Heart left ventricle (tissue), 16 donors: ENCODE results near the gene PAWR. TPM values are rescaled to one million over a fixed set of nuclear protein-coding genes. Genes with fewer than 3 reads are reported as not detected.
A peak's percentile ranks its signal among the peaks of the same experiment; 100 is the strongest.

ENCODE experiments used
- ATAC-seq, 4 donors: fragments of 200-7000 bp; cut with Tn5 transposase; one replicate each; pipeline ENCODE4 v1.9.1; 2020 to 2022; ENCODE audit warnings: moderate library complexity in 4 of 4, mild to moderate bottlenecking in 3 of 4, moderate number of reproducible peaks in 1 of 4
- DNase-seq, 5 donors: peaks; one replicate each; pipeline ENCODE4 v3.0.0-alpha.2; 2020
- H3K27ac ChIP-seq, 12 donors: fragments of 200-600 bp; sonication (generic) in 4 of 12; one replicate each; pipeline versions ENCODE4 v1.5.0 to v1.8.0; 2016 to 2022; ENCODE audit warnings: mild to moderate bottlenecking in 2 of 12
- H3K27me3 ChIP-seq, 9 donors: fragments of 200-600 bp; sonication (generic) in 2 of 9; one replicate each; pipeline versions ENCODE4 v1.5.1 to v1.8.0; 2016 to 2022; ENCODE audit warnings: mild to moderate bottlenecking in 3 of 9
- H3K36me3 ChIP-seq, 9 donors: fragments of 200-600 bp; sonication (generic) in 2 of 9; one replicate each; pipeline versions ENCODE4 v1.5.0 to v1.8.0; 2018 to 2022; ENCODE audit warnings: mild to moderate bottlenecking in 2 of 9
- H3K4me1 ChIP-seq, 12 donors: fragments of 200-600 bp; sonication (generic) in 4 of 12; one replicate each; pipeline versions ENCODE4 v1.5.0 to v1.8.0; 2016 to 2022; ENCODE audit warnings: mild to moderate bottlenecking in 3 of 12
- H3K4me3 ChIP-seq, 12 donors: fragments of 200-600 bp; sonication (generic) in 4 of 12; one replicate each; pipeline versions ENCODE4 v1.5.0 to v1.8.0; 2017 to 2022; ENCODE audit warnings: mild to moderate bottlenecking in 9 of 12, moderate library complexity in 4 of 12
- H3K9me3 ChIP-seq, 12 donors: fragments of 200-600 bp; sonication (generic) in 4 of 12; one replicate each; pipeline versions ENCODE4 v1.5.0 to v1.8.0; 2016 to 2022; ENCODE audit warnings: mild to moderate bottlenecking in 1 of 12
- POLR2A ChIP-seq, 2 donors: fragments of 450-650 bp; IDR thresholded peaks; one replicate each; pipeline ENCODE4 v1.6.1; 2017; ENCODE audit warnings: antibody characterized with exemption in 2 of 2, mild to moderate bottlenecking in 2 of 2, moderate library complexity in 2 of 2
- WGBS, 4 donors: extraction: QIAGEN DNeasy Blood & Tissue Kit in 2 of 4; methylation state at CpG; one replicate each; pipeline versions ENCODE4 v1.1.5 to v1.1.7; 2013 to 2018; 5-methylcytosine and 5-hydroxymethylcytosine counted together
- intact Hi-C, 10 donors: fragments of 100-400 bp; cut with DNase I; formaldehyde crosslinking; loops; one replicate each; pipeline versions ENCODE4 v1.11.1 to v1.14.2; 2022
- long read RNA-seq, 3 donors: library from polyadenylated mRNA; unstranded; transcript quantifications; one replicate each; pipeline ENCODE4 v2.0.0, GENCODE V29; 2020 to 2021
- polyA plus RNA-seq, 2 donors: library from polyadenylated mRNA; stranded (reverse); fragments of 200-250 nt; gene quantifications; one replicate each; pipeline ENCODE4 v1.2.3, GENCODE V29; 2013
- total RNA-seq, 9 donors: library from RNA; depleted of rRNA in 2 of 9; stranded (reverse); fragments of >200 nt in 2 of 9; fragmentation: NEBNext Ultra II Directional in 3 of 9; extraction: Animal tissue kit (Norgen Biotek cat#: 25700) in 3 of 9; gene quantifications; one replicate each; pipeline versions ENCODE4 v1.1.0 to v1.2.4, GENCODE V29; 2016 to 2023
- TF ChIP-seq, protein P1 (sequence below), 12 donors: fragments of 200-600 bp; sonication (generic) in 4 of 12; IDR thresholded peaks; one replicate each; pipeline versions ENCODE4 v1.5.0 to v1.8.0; 2018 to 2022; ENCODE audit warnings: antibody characterized with exemption in 12 of 12, mild to moderate bottlenecking in 5 of 12
- donor health status: ischemic (EF 13 %, LVEDD 7.1; RV severe dilation, severe dysfunction).
- donor health status: healthy with polysubstance abuse.
- donor health status: DM: no; HTN: yes; CAD: no.
- donor health status: DM: no; HTN: no; CAD: no.
- donor health status: ischemic (EF 25% LVEDD 6.9; RV normal size, moderate dysfunction).
- donor health status: ischemic (EF 25% LVEDD 5.7; RV mildly dilated, moderate dysfunction).
- donor health status: healthy.
- donor health status: DM: yes; HTN: yes; CAD: no.
- donor health status: ischemic (EF 35%, LVEDD 5.7; RV mildly dilated, moderate dysfunction).
- donor health status: nonischemic (EF 11% LVEDD 7.7; RV severe dilation, severe dysfunction).
- donor health status: DM: yes; HTN: yes; CAD: no.
- donor health status: PGD.
- donor health status: ischemic (EF 29% LVEDD 5.4; RV normal size, mild dysfunction).
- donor health status: nonischemic (EF 23%, LVEDD 6.1; RV moderate dilation, normal function).

PAWR gene, protein sequence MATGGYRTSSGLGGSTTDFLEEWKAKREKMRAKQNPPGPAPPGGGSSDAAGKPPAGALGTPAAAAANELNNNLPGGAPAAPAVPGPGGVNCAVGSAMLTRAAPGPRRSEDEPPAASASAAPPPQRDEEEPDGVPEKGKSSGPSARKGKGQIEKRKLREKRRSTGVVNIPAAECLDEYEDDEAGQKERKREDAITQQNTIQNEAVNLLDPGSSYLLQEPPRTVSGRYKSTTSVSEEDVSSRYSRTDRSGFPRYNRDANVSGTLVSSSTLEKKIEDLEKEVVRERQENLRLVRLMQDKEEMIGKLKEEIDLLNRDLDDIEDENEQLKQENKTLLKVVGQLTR
- 10 to 100 TPM in 6 of 9 donors, 1 to 10 TPM in 3; 4.8 to 29.0 (median 11.4) TPM for total RNA-seq
- polyA plus RNA-seq: 1 to 10 TPM; 5.1 to 8.7 TPM
- long read RNA-seq, donor 1, full-length matches to known transcripts: 3 of 16 reads
- long read RNA-seq, donor 1, partial matches to known transcripts: 9 of 16 reads
- long read RNA-seq, donor 1, other reads (novel, unspliced or antisense): 4 of 16 reads
- long read RNA-seq, donor 2, partial matches to known transcripts: 1 of 2 reads
- long read RNA-seq, donor 2, other reads (novel, unspliced or antisense): 1 of 2 reads
- long read RNA-seq, donor 3, full-length matches to known transcripts: 4 of 23 reads
- long read RNA-seq, donor 3, partial matches to known transcripts: 8 of 23 reads
- long read RNA-seq, donor 3, other reads (novel, unspliced or antisense): 11 of 23 reads

DNA sequence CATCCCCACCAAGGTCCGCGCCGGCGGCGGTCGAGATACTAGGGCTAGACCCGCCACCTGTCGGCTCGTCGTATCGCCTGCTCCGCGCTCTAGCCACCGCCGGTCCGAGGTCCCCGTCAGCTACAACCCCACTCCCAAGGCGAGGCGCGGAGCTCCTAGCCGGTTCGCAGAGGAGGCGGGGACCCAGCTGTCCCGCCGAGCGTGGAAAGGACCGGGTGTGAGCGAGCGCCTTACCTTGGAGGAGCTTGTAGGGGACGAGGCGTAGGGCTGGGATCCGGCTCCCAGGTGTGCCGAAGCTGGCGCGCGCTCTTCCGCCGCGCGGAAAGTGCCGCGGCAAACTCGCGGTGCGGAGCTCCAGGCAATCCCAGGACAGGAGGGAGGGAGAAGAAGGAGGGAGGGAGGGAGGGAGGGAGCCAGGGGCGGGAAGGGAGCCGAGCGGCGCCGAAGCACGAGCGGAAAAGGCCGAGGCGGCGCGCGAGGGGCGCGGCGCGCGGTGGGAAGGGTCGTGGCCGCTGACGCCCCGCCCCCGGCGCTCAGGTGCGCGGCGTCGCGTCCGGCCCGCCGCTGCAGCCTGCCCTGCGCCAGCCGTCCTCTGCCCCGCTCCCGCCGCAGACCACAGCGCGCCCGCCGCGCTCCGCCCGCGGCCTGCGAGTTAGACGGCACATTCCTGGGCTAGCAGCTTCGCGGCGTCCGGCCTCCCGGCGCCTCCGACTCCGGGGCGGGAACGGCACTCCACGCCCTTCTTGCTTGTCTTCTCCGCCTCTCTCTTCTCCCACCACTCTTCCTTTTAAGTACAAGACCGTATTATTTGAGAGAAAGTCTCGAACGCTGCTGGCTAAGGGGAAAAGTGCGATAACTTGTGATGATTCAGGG, at the start of gene PAWR:
PAWR (minus strand) TSS at position 327 of the 873 bp plus-strand sequence. CDS start 720 bp downstream, outside the sequence.
- Histone ChIP-seq H3K4me1 (peaks cover 0 to 30% (median 7%) of the 10 kb centered on the region in 12 donors), H3K9me3 (no peaks in the 10 kb centered on the region), H3K36me3 (no peaks in the 10 kb centered on the region), H3K4me3 (peak within 1 kb of the TSS; percentile 60 to 99 (median 89)), H3K27ac (peak within 1 kb of the TSS; percentile 53 to 87 (median 70)), H3K27me3 (peaks cover 0 to 44% (median 0%) of the 10 kb centered on the region in 9 donors)
- ATAC-seq (peak; percentile 52 to 81 (median 72)), DNase-seq (peak; percentile 43 to 82 (median 60))
- intact Hi-C loops: loop anchor here in 4 of 10 donors (5.0 to 10.0 kb wide), 4 partner anchors 134 to 244 kb away; partner anchors contain the start of gene PPP1R12A (in 1 of the 4)
- TF ChIP-seq, protein P1, sequence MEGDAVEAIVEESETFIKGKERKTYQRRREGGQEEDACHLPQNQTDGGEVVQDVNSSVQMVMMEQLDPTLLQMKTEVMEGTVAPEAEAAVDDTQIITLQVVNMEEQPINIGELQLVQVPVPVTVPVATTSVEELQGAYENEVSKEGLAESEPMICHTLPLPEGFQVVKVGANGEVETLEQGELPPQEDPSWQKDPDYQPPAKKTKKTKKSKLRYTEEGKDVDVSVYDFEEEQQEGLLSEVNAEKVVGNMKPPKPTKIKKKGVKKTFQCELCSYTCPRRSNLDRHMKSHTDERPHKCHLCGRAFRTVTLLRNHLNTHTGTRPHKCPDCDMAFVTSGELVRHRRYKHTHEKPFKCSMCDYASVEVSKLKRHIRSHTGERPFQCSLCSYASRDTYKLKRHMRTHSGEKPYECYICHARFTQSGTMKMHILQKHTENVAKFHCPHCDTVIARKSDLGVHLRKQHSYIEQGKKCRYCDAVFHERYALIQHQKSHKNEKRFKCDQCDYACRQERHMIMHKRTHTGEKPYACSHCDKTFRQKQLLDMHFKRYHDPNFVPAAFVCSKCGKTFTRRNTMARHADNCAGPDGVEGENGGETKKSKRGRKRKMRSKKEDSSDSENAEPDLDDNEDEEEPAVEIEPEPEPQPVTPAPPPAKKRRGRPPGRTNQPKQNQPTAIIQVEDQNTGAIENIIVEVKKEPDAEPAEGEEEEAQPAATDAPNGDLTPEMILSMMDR (IDR thresholded peaks at IDR 0.05): peak in 3 of 12 donors; percentile 13 to 27 (median 15)
- TF ChIP-seq POLR2A (IDR thresholded peaks at IDR 0.05): no peak
- WGBS, 4 donors: 0 to 1% (median 1%) methylated on average over 47 to 107 of the region's 107 CpGs

DNA sequence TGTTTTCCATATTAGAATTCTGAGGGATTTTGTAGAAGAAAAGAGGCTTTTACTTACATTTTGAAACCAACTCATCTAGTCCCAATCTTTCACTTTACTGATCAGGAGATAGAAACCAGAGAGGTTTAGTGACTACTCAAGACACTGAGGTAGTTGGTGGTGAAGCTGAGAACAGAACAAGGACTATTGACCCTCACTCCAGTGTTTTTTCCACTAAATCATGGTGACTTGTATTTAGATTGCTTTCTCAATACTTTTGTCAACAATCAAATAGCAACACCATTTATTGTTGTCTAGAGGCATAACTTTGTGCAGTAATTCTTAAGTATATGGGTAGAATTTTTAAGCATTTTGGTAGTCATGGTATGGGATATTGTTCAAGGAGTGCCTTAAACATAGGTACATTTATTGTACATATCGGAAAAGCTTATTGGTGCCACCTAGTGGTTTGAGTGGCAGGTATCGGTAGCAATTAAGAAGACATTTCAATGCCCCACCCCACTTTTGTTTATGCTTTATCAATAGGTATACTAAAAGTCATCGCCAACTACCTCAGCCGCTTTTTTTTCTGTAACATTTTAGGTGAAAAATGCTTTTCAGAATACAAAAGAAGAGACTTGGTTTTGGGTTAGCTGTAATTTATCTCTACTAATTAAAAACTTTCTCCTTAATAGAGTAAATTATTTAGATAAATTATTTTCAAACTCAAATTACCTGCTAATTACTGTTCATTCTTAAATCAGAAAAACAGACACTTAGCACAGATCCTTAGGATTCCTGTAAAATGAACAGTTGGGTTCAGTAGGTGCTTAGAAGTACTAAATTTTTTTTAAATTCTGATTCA, 47.3 kb upstream of the PAWR start:
- Histone ChIP-seq H3K27me3 (no peaks in the 10 kb centered on the region), H3K4me3 (no peak overlapping the region), H3K27ac (no peak overlapping the region), H3K4me1 (peaks cover 0 to 3% (median 0%) of the 10 kb centered on the region in 12 donors), H3K36me3 (no peaks in the 10 kb centered on the region), H3K9me3 (no peaks in the 10 kb centered on the region)
- TF ChIP-seq, protein P1 (IDR thresholded peaks at IDR 0.05): peak; percentile 46 to 73 (median 64)
- TF ChIP-seq POLR2A (IDR thresholded peaks at IDR 0.05): no peak
- intact Hi-C loops: loop anchor here (1.0 to 10.0 kb wide), 10 partner anchors 176 to 534 kb away; no protein-coding TSS in a partner anchor
- ATAC-seq (no peak), DNase-seq (no peak)
- 17 to 28% (median 22%) methylated on average over 4 of the region's 4 CpGs for WGBS, 4 donors

DNA sequence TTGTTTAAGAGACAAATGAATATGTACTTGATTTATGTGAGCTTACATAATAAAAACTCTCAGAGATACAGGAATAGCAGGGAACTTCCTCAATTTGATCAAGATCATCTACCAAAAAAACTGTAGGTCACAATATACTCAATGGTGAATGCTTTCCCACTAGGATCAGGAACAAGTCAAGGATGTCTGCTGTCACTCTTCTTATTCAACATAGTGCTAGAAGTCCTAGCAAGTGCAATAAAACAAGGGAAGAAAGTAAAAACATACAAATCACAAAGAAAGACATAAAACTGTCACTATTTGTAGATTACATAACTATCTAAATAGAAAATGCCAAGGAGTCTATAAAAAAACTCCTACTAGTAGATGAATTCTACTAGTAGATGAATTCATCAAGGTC, 41.9 kb upstream of the PAWR start:
- Histone ChIP-seq H3K27ac (no peak overlapping the region), H3K9me3 (no peaks in the 10 kb centered on the region), H3K27me3 (no peaks in the 10 kb centered on the region), H3K4me1 (no peaks in the 10 kb centered on the region), H3K36me3 (no peaks in the 10 kb centered on the region), H3K4me3 (no peak overlapping the region)
- DNase-seq (no peak), ATAC-seq (no peak)
- TF ChIP-seq, protein P1 (IDR thresholded peaks at IDR 0.05): no peak
- TF ChIP-seq POLR2A (IDR thresholded peaks at IDR 0.05): no peak
- intact Hi-C loops: loop anchor here in 5 of 10 donors (10.0 kb wide), 3 partner anchors 308 to 452 kb away; no protein-coding TSS in a partner anchor
